Neural progenitor cell (in vitro differentiated cells): ENCODE measurements around the gene ZNF710. TPM values are rescaled to one million over a fixed set of nuclear protein-coding genes. Genes with fewer than 3 reads are reported as not detected.
"Not testable (repeated sequence)": the region's sequence is repeated elsewhere in the genome, so short reads cannot be mapped to it uniquely, and the experiment has no call there.

Experiments used
- DNase-seq: peaks from one replicate; pipeline ENCODE4 v3.0.0-alpha.2; 2016; ENCODE audit warnings: low spot score
- H2AFZ ChIP-seq: fragments of 200-600 bp; sonication (generic); replicated peaks from 2 replicates; pipeline ENCODE4 v1.6.1; 2016; ENCODE audit warnings: antibody characterized with exemption
- H3F3A ChIP-seq: fragments of 200-600 bp; sonication (generic); 2 replicates; pipeline ENCODE4 v1.6.1; 2016; ENCODE audit warnings: antibody characterized with exemption, low read depth
- H3K27ac ChIP-seq: fragments of 200-600 bp; sonication (generic); 2 replicates; pipeline ENCODE4 v1.5.1; 2016; ENCODE audit warnings: mild to moderate bottlenecking
- H3K27me3 ChIP-seq: fragments of 200-600 bp; sonication (generic); 2 replicates; pipeline ENCODE4 v1.6.1; 2016; ENCODE audit warnings: mild to moderate bottlenecking, moderate library complexity
- H3K36me3 ChIP-seq: fragments of 200-600 bp; sonication (generic); 2 replicates; pipeline ENCODE4 v1.5.1; 2016
- H3K4me1 ChIP-seq: fragments of 200-600 bp; sonication (generic); 2 replicates; pipeline ENCODE4 v1.6.1; 2016; ENCODE audit warnings: mixed run types
- H3K4me2 ChIP-seq: fragments of 200-600 bp; sonication (generic); 2 replicates; pipeline ENCODE4 v1.6.1; 2016
- H3K4me3 ChIP-seq: fragments of 200-600 bp; sonication (generic); 2 replicates; pipeline ENCODE4 v1.5.1; 2016
- H3K79me2 ChIP-seq: fragments of 200-600 bp; sonication (generic); 2 replicates; pipeline ENCODE4 v1.6.1; 2016; ENCODE audit warnings: low read depth
- H3K9ac ChIP-seq: fragments of 200-600 bp; sonication (generic); 2 replicates; pipeline ENCODE4 v1.6.1; 2016
- H3K9me3 ChIP-seq: fragments of 200-600 bp; sonication (generic); 2 replicates; pipeline ENCODE4 v1.5.1; 2016; ENCODE audit warnings: low read depth
- H4K20me1 ChIP-seq: fragments of 200-600 bp; sonication (generic); 2 replicates; pipeline ENCODE4 v1.6.1; 2016; ENCODE audit warnings: low read depth
- H3K27ac Mint-ChIP-seq: 3 replicates; pipeline ENCODE4 v1.8.0; 2021; ENCODE audit warnings: mixed read lengths
- H3K27me3 Mint-ChIP-seq: 2 replicates; pipeline ENCODE4 v1.8.0; 2022; ENCODE audit warnings: low read depth, mild to moderate bottlenecking, inconsistent platforms, moderate library complexity, mixed read lengths; ENCODE audit not compliant: insufficient read depth
- H3K36me3 Mint-ChIP-seq: 3 replicates; pipeline ENCODE4 v1.8.0; 2021; ENCODE audit warnings: mixed read lengths
- H3K4me1 Mint-ChIP-seq: 3 replicates; pipeline ENCODE4 v1.8.0; 2021; ENCODE audit warnings: mixed read lengths
- H3K4me3 Mint-ChIP-seq: 3 replicates; pipeline ENCODE4 v1.8.0; 2021; ENCODE audit warnings: mild to moderate bottlenecking, moderate library complexity, mixed read lengths
- H3K9me3 Mint-ChIP-seq: 3 replicates; pipeline ENCODE4 v1.8.0; 2020; ENCODE audit warnings: mixed read lengths
- CTCF ChIP-seq: fragments of 200-600 bp; sonication (generic); IDR thresholded peaks from 2 replicates; pipeline ENCODE4 v1.5.1; 2017; ENCODE audit warnings: antibody characterized with exemption, mild to moderate bottlenecking
- EZH2 ChIP-seq: fragments of 200-600 bp; sonication (generic); IDR thresholded peaks from 2 replicates; pipeline ENCODE4 v1.6.1; 2017; ENCODE audit warnings: antibody characterized with exemption, mild to moderate bottlenecking, moderate library complexity
- EZH2phosphoT487 ChIP-seq: fragments of 200-600 bp; sonication (generic); IDR thresholded peaks from 2 replicates; pipeline ENCODE4 v1.6.1; 2017; ENCODE audit warnings: antibody characterized with exemption
- total RNA-seq: library from RNA; depleted of rRNA; stranded (reverse); fragments of >200 nt; gene quantifications from 2 replicates; pipeline ENCODE4 v1.2.3, GENCODE V29; 2015; ENCODE audit warnings: low replicate concordance

ZNF710 gene
- total RNA-seq, 1 donor from 2014 or later, result 14.9 TPM

GRCh38 chr15:89976246-89976600 is 24.9 kb upstream of the ZNF710 start:
- H3K27ac Mint-ChIP-seq, result no peak overlapping the region

GRCh38 chr15:89977836-89978235 is 23.3 kb upstream of the ZNF710 start:
- not testable (repeated sequence) for H2AFZ ChIP-seq, H3K27ac ChIP-seq, H3K4me1 Mint-ChIP-seq, H4K20me1 ChIP-seq, H3F3A ChIP-seq, H3K27me3 Mint-ChIP-seq, H3K9ac ChIP-seq, H3K36me3 Mint-ChIP-seq, H3K9me3 Mint-ChIP-seq, H3K9me3 ChIP-seq, H3K79me2 ChIP-seq, H3K36me3 ChIP-seq, H3K27me3 ChIP-seq, H3K4me3 Mint-ChIP-seq, H3K4me3 ChIP-seq, DNase-seq, H3K4me2 ChIP-seq, H3K27ac Mint-ChIP-seq, H3K4me1 ChIP-seq

More at GRCh38 chr15:89976246-89976600, 24.9 kb upstream of the ZNF710 start:
- no peaks in the 10 kb centered on the region for H4K20me1 ChIP-seq
- H3K79me2 ChIP-seq, result no peaks in the 10 kb centered on the region
- no peak overlapping the region for H3K27ac ChIP-seq
- no peaks in the 10 kb centered on the region for H3K36me3 ChIP-seq
- Mint-ChIP-seq H3K4me3 (no peak overlapping the region), H3K27me3 (peaks cover 4% of the 10 kb centered on the region), H3K4me1 (no peaks in the 10 kb centered on the region), H3K9me3 (peaks cover 10% of the 10 kb centered on the region), H3K36me3 (no peaks in the 10 kb centered on the region)
- no peaks in the 10 kb centered on the region for H3K4me1 ChIP-seq
- TF ChIP-seq EZH2phosphoT487 (no peak), CTCF (no peak), EZH2 (no peak)
- no peak overlapping the region for H3K4me2 ChIP-seq
- no peak overlapping the region for H3K4me3 ChIP-seq
- H3K27me3 ChIP-seq, result no peaks in the 10 kb centered on the region
- H3F3A ChIP-seq, result peaks cover 2% of the 10 kb centered on the region
- no peak for DNase-seq
- no peak overlapping the region for H3K9ac ChIP-seq
- no peaks in the 10 kb centered on the region for H3K9me3 ChIP-seq
- H2AFZ ChIP-seq, result no peak overlapping the region

GRCh38 chr15:89978914-89979313 is 22.2 kb upstream of the ZNF710 start:
- Histone ChIP-seq H3K4me2 (no peak overlapping the region), H3K36me3 (no peaks in the 10 kb centered on the region), H3K4me3 (no peak overlapping the region), H2AFZ (no peak overlapping the region), H3K4me1 (peaks cover 6% of the 10 kb centered on the region), H3F3A (peaks cover 7% of the 10 kb centered on the region), H3K79me2 (no peaks in the 10 kb centered on the region), H3K9me3 (peaks cover 3% of the 10 kb centered on the region), H3K27ac (no peak overlapping the region), H3K27me3 (no peaks in the 10 kb centered on the region), H3K9ac (no peak overlapping the region), H4K20me1 (no peaks in the 10 kb centered on the region)
- no peaks in the 10 kb centered on the region for H3K4me1 Mint-ChIP-seq
- no peak for DNase-seq
- no peak overlapping the region for H3K4me3 Mint-ChIP-seq
- TF ChIP-seq EZH2phosphoT487 (no peak), CTCF (no peak), EZH2 (no peak)
- H3K27ac Mint-ChIP-seq, result no peak overlapping the region
- H3K9me3 Mint-ChIP-seq, result peaks cover 15% of the 10 kb centered on the region
- peaks cover 5% of the 10 kb centered on the region for H3K27me3 Mint-ChIP-seq
- no peaks in the 10 kb centered on the region for H3K36me3 Mint-ChIP-seq

- Mint-ChIP-seq H3K9me3 (peaks cover 23% of the 10 kb centered on the region), H3K27me3 (peaks cover 8% of the 10 kb centered on the region), H3K4me1 (no peaks in the 10 kb centered on the region), H3K4me3 (no peak overlapping the region), H3K27ac (no peak overlapping the region), H3K36me3 (no peaks in the 10 kb centered on the region)
- no peak for DNase-seq
- no peak overlapping the region for H3K4me2 ChIP-seq
- no peak overlapping the region for H3K4me3 ChIP-seq
- no peaks in the 10 kb centered on the region for H4K20me1 ChIP-seq
- H3K27ac ChIP-seq, result no peak overlapping the region
- no peak for TF ChIP-seq CTCF
- no peak for TF ChIP-seq EZH2
- TF ChIP-seq EZH2phosphoT487, result no peak
- no peaks in the 10 kb centered on the region for H3K79me2 ChIP-seq
- H3K9ac ChIP-seq, result no peak overlapping the region
- peaks cover 6% of the 10 kb centered on the region for H3K4me1 ChIP-seq
- H2AFZ ChIP-seq, result no peak overlapping the region
- no peaks in the 10 kb centered on the region for H3K27me3 ChIP-seq
- peaks cover 3% of the 10 kb centered on the region for H3K9me3 ChIP-seq
- peaks cover 7% of the 10 kb centered on the region for H3F3A ChIP-seq
- no peaks in the 10 kb centered on the region for H3K36me3 ChIP-seq
Measured at GRCh38 chr15:89980896-89981295, 20.2 kb upstream of the ZNF710 start.
